H9 (cell line): ENCODE results near the gene SART1. TPM values are rescaled to one million over a fixed set of nuclear protein-coding genes. Genes with fewer than 3 reads are reported as not detected.
A peak's percentile ranks its signal among the peaks of the same experiment; 100 is the strongest.

Experiments used
- DNase-seq: peaks from one replicate; pipeline ENCODE4 v3.0.0-alpha.2; 2017
- H2AFZ ChIP-seq: one replicate; pipeline ENCODE4 v1.6.1; 2013; ENCODE audit warnings: mild to moderate bottlenecking, low read length, control low read depth, moderate library complexity
- H2AK5ac ChIP-seq: 2 replicates; pipeline ENCODE4 v1.6.1; 2013; ENCODE audit warnings: low read length, control low read depth, mixed read lengths; ENCODE audit not compliant: insufficient read length
- H2BK120ac ChIP-seq: one replicate; pipeline ENCODE4 v1.6.1; 2013; ENCODE audit warnings: low read depth, mild to moderate bottlenecking, low read length, control low read depth, inconsistent platforms; ENCODE audit not compliant: poor library complexity, severe bottlenecking
- H2BK12ac ChIP-seq: 2 replicates; pipeline ENCODE4 v1.6.1; 2013; ENCODE audit warnings: low read length, control low read depth, mixed read lengths, low read depth; ENCODE audit not compliant: insufficient read length
- H2BK15ac ChIP-seq: 2 replicates; pipeline ENCODE4 v1.6.1; 2013; ENCODE audit warnings: low read depth, low read length, control low read depth
- H2BK20ac ChIP-seq: one replicate; pipeline ENCODE4 v1.6.1; 2013; ENCODE audit warnings: low read depth, mild to moderate bottlenecking, low read length, control low read depth, inconsistent platforms; ENCODE audit not compliant: poor library complexity, severe bottlenecking
- H2BK5ac ChIP-seq: 2 replicates; pipeline ENCODE4 v1.6.1; 2013; ENCODE audit warnings: low read length, control low read depth, mixed read lengths; ENCODE audit not compliant: insufficient read length
- H3K14ac ChIP-seq: 2 replicates; pipeline ENCODE4 v1.6.1; 2013; ENCODE audit warnings: low read length, control low read depth; ENCODE audit not compliant: insufficient read depth
- H3K18ac ChIP-seq: 2 replicates; pipeline ENCODE4 v1.6.1; 2013; ENCODE audit warnings: low read depth, mild to moderate bottlenecking, mixed read lengths, low read length, control low read depth; ENCODE audit not compliant: insufficient read length
- H3K23ac ChIP-seq: 2 replicates; pipeline ENCODE4 v1.6.1; 2013; ENCODE audit warnings: low read length, control low read depth, mixed read lengths, low read depth; ENCODE audit not compliant: insufficient read length
- H3K23me2 ChIP-seq: 2 replicates; pipeline ENCODE4 v1.6.1; 2013; ENCODE audit warnings: low read depth, mild to moderate bottlenecking, mixed read lengths, low read length, control low read depth; ENCODE audit not compliant: insufficient read length, poor library complexity, severe bottlenecking
- H3K27ac ChIP-seq: 2 replicates; pipeline ENCODE4 v1.5.1; 2013; ENCODE audit warnings: low read length, control low read depth, mixed read lengths, low read depth; ENCODE audit not compliant: insufficient read length
- H3K27me3 ChIP-seq: 2 replicates; pipeline ENCODE4 v1.6.1; 2013; ENCODE audit warnings: low read length, control low read depth, inconsistent platforms; ENCODE audit not compliant: insufficient read depth
- H3K4ac ChIP-seq: 2 replicates; pipeline ENCODE4 v1.6.1; 2013; ENCODE audit warnings: low read depth, mild to moderate bottlenecking, control low read depth, inconsistent platforms, low read length, moderate library complexity
- H3K4me1 ChIP-seq: 2 replicates; pipeline ENCODE4 v1.6.1; 2013; ENCODE audit warnings: low read length, control low read depth, inconsistent platforms; ENCODE audit not compliant: insufficient read depth
- H3K4me2 ChIP-seq: 2 replicates; pipeline ENCODE4 v1.6.1; 2013; ENCODE audit warnings: low read length, control low read depth, mixed read lengths; ENCODE audit not compliant: insufficient read length, insufficient read depth
- H3K56ac ChIP-seq: 2 replicates; pipeline ENCODE4 v1.6.1; 2013; ENCODE audit warnings: low read depth, mild to moderate bottlenecking, mixed read lengths, low read length, control low read depth; ENCODE audit not compliant: insufficient read length
- H3K79me1 ChIP-seq: 2 replicates; pipeline ENCODE4 v1.6.1; 2013; ENCODE audit warnings: low read depth, mild to moderate bottlenecking, moderate library complexity, low read length, control low read depth, inconsistent platforms; ENCODE audit not compliant: insufficient read depth, poor library complexity, severe bottlenecking
- H3K79me2 ChIP-seq: 2 replicates; pipeline ENCODE4 v1.6.1; 2013; ENCODE audit warnings: low read length, control low read depth, inconsistent platforms; ENCODE audit not compliant: insufficient read depth
- H3K9ac ChIP-seq: 2 replicates; pipeline ENCODE4 v1.6.1; 2013; ENCODE audit warnings: low read length, control low read depth, mixed read lengths; ENCODE audit not compliant: insufficient read length; ENCODE audit errors: extremely low read depth
- H3K9me3 ChIP-seq: one replicate; pipeline ENCODE4 v1.6.1; 2013; ENCODE audit warnings: low read depth, low read length, inconsistent platforms; ENCODE audit not compliant: control insufficient read depth
- H3T11ph ChIP-seq: one replicate; pipeline ENCODE4 v1.6.1; 2013; ENCODE audit warnings: mild to moderate bottlenecking, low read length, control low read depth, inconsistent platforms
- H4K20me1 ChIP-seq: one replicate; pipeline ENCODE4 v1.6.1; 2013; ENCODE audit not compliant: control insufficient read depth, insufficient read length, insufficient read depth
- H4K5ac ChIP-seq: 2 replicates; pipeline ENCODE4 v1.6.1; 2013; ENCODE audit warnings: low read depth, mild to moderate bottlenecking, mixed read lengths, low read length, control low read depth; ENCODE audit not compliant: insufficient read length
- H4K8ac ChIP-seq: replicated peaks from 2 replicates; pipeline ENCODE4 v1.6.1; 2013; ENCODE audit warnings: low read length, control low read depth, mixed read lengths, low read depth; ENCODE audit not compliant: insufficient read length
- H4K91ac ChIP-seq: 2 replicates; pipeline ENCODE4 v1.6.1; 2013; ENCODE audit warnings: low read depth, mild to moderate bottlenecking, moderate library complexity, mixed read lengths, low read length, control low read depth; ENCODE audit not compliant: insufficient read length
- H3K27ac Mint-ChIP-seq, 3 experiments: 2 replicates in 2 of 3; 3 replicates in 1 of 3; pipeline ENCODE4 v1.8.0; 2020 to 2021; ENCODE audit warnings: mixed read lengths in 3 of 3, mild to moderate bottlenecking in 1 of 3, moderate library complexity in 1 of 3
- H3K27me3 Mint-ChIP-seq: 2 replicates; pipeline ENCODE4 v1.8.0; 2021; ENCODE audit warnings: low read depth, mild to moderate bottlenecking, moderate library complexity, mixed read lengths
- H3K36me3 Mint-ChIP-seq, 3 experiments: 2 replicates in 2 of 3; 3 replicates in 1 of 3; pipeline ENCODE4 v1.8.0; 2020 to 2021; ENCODE audit warnings: low read depth in 3 of 3, mixed read lengths in 3 of 3; ENCODE audit not compliant: insufficient read depth in 1 of 3
- H3K4me1 Mint-ChIP-seq, 2 experiments: 2 replicates each; pipeline ENCODE4 v1.8.0; 2020; ENCODE audit warnings: mixed read lengths in 2 of 2
- H3K4me3 Mint-ChIP-seq, 2 experiments: 2 replicates in 1 of 2; 3 replicates in 1 of 2; pipeline ENCODE4 v1.8.0; 2020 to 2021; ENCODE audit warnings: mild to moderate bottlenecking in 2 of 2, mixed read lengths in 2 of 2, moderate library complexity in 1 of 2
- H3K9me3 Mint-ChIP-seq, 2 experiments: 2 replicates in 1 of 2; 3 replicates in 1 of 2; pipeline ENCODE4 v1.8.0; 2020; ENCODE audit warnings: mild to moderate bottlenecking in 2 of 2, mixed read lengths in 2 of 2, moderate library complexity in 1 of 2
- WGBS: extraction: QIAGEN DNeasy Blood & Tissue Kit; methylation state at CpG from one replicate; pipeline ENCODE4 v1.1.7; 2013; ENCODE audit warnings: missing lambda C conversion rate, low lambda C conversion rate, mixed read lengths; ENCODE audit not compliant: insufficient read length; ENCODE audit errors: extremely low coverage; 5-methylcytosine and 5-hydroxymethylcytosine counted together
- total RNA-seq: library from RNA; stranded (reverse); gene quantifications from 2 replicates; pipeline ENCODE4 v1.2.1, GENCODE V29; 2021
- TF ChIP-seq, protein P1 (sequence below): fragments of 200-600 bp; sonication (generic); conservative IDR thresholded peaks from 3 replicates; pipeline ENCODE4 v1.8.0; 2021; ENCODE audit warnings: antibody characterized with exemption, mild to moderate bottlenecking

Gene SART1
- total RNA-seq, 1 experiment from 2014 or later: 52.0 TPM

- no peak overlapping the region for H3K27ac ChIP-seq
- WGBS: no CpG with 5 or more reads among the region's 6 CpGs
- no peak overlapping the region for H4K91ac ChIP-seq
- no peak overlapping the region for H3K4me3 Mint-ChIP-seq
- H3K36me3 Mint-ChIP-seq: peaks cover 0 to 22% (median 2%) of the 10 kb centered on the region in 3 experiments; a peak in 4 of 7 replicates
- H3K27ac Mint-ChIP-seq: peak overlapping the region in 1 of 3 experiments; percentile 44; a peak in 1 of 7 replicates
- no peak overlapping the region for H4K5ac ChIP-seq
- no peaks in the 10 kb centered on the region for H3K27me3 ChIP-seq
- no peak overlapping the region for H2BK20ac ChIP-seq
- peaks cover 4% of the 10 kb centered on the region for H3K27me3 Mint-ChIP-seq
- no peak overlapping the region for H2BK15ac ChIP-seq
- no peak overlapping the region for H3K18ac ChIP-seq
- TF ChIP-seq, protein P1, sequence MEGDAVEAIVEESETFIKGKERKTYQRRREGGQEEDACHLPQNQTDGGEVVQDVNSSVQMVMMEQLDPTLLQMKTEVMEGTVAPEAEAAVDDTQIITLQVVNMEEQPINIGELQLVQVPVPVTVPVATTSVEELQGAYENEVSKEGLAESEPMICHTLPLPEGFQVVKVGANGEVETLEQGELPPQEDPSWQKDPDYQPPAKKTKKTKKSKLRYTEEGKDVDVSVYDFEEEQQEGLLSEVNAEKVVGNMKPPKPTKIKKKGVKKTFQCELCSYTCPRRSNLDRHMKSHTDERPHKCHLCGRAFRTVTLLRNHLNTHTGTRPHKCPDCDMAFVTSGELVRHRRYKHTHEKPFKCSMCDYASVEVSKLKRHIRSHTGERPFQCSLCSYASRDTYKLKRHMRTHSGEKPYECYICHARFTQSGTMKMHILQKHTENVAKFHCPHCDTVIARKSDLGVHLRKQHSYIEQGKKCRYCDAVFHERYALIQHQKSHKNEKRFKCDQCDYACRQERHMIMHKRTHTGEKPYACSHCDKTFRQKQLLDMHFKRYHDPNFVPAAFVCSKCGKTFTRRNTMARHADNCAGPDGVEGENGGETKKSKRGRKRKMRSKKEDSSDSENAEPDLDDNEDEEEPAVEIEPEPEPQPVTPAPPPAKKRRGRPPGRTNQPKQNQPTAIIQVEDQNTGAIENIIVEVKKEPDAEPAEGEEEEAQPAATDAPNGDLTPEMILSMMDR: no peak
- no peak overlapping the region for H2AFZ ChIP-seq
- H3K9me3 ChIP-seq: no peaks in the 10 kb centered on the region
- H3K4ac ChIP-seq: no peak overlapping the region
- no peak overlapping the region for H3K14ac ChIP-seq
- H3K4me2 ChIP-seq: no peak overlapping the region
- H3K4me1 ChIP-seq: peaks cover under 1% of the 10 kb centered on the region; the same call in 1 of the 2 replicates
- H3K9ac ChIP-seq: no peak overlapping the region
- H2BK5ac ChIP-seq: no peak overlapping the region
- no peak overlapping the region for H3T11ph ChIP-seq
- H4K20me1 ChIP-seq: no peaks in the 10 kb centered on the region
- no peak overlapping the region for H2AK5ac ChIP-seq
- no peaks in the 10 kb centered on the region for H3K79me1 ChIP-seq
- H4K8ac ChIP-seq: no peak overlapping the region
- no peak for DNase-seq
- no peak overlapping the region for H2BK120ac ChIP-seq
- peaks cover 3 to 5% of the 10 kb centered on the region in 2 experiments for H3K4me1 Mint-ChIP-seq
- no peaks in the 10 kb centered on the region for H3K23me2 ChIP-seq
- no peaks in the 10 kb centered on the region; a peak in 1 of 5 replicates for H3K9me3 Mint-ChIP-seq
- no peak overlapping the region for H2BK12ac ChIP-seq
- H3K79me2 ChIP-seq: no peaks in the 10 kb centered on the region
- no peak overlapping the region for H3K23ac ChIP-seq
- no peak overlapping the region for H3K56ac ChIP-seq
These were observed 9.4 kb upstream of the SART1 start for GRCh38 chr11:65952052-65952521.
